ENCODE data around the gene KLF6.
A peak's percentile ranks its signal among the peaks of the same experiment; 100 is the strongest.

Gene KLF6

DNA sequence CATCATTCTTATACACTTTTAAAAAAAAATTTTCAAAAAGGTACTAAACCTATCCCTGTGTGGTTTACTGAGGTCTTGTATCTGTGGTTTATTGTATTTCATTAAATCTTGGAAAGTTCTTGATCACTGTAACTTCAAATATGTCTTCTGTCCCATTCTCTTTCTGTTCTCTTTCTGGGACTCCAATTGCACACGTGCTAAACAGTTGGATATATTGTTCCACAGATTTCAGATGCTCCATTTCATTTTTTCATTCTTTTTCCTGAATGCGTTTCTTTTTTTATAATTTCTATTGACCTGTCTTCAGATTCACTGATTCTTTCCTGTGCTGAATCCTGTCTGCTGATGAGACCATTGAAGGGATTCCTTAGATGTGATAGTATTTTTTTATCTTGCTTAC is 4.6 kb upstream of the KLF6 start:
- no peak overlapping the region for H3K27ac Mint-ChIP-seq

DNA sequence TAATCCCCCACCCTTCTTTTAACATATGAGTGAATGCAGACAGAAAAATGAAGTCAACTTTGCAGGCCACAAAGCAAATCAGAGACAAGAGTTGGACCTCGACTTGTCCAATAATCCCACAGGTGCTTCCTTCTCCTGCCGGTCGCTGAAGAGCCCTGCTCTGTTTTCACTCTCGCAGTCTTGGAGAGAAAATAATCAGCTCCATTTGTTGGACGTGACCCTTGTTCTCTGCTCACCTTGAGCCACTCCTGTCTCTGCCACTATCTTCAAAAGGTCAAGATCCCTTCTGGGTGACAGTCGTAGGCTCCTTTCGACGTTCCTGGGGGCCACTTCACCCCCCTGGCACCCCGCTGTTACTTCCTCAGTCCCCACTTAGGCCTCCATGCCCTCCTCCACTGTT is 2.8 kb upstream of the KLF6 start:
- TF ChIP-seq, protein P1, sequence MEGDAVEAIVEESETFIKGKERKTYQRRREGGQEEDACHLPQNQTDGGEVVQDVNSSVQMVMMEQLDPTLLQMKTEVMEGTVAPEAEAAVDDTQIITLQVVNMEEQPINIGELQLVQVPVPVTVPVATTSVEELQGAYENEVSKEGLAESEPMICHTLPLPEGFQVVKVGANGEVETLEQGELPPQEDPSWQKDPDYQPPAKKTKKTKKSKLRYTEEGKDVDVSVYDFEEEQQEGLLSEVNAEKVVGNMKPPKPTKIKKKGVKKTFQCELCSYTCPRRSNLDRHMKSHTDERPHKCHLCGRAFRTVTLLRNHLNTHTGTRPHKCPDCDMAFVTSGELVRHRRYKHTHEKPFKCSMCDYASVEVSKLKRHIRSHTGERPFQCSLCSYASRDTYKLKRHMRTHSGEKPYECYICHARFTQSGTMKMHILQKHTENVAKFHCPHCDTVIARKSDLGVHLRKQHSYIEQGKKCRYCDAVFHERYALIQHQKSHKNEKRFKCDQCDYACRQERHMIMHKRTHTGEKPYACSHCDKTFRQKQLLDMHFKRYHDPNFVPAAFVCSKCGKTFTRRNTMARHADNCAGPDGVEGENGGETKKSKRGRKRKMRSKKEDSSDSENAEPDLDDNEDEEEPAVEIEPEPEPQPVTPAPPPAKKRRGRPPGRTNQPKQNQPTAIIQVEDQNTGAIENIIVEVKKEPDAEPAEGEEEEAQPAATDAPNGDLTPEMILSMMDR (IDR thresholded peaks at IDR 0.05; ENCODE audit: unreplicated experiment in 3 of 3) = no peak
- Mint-ChIP-seq H3K4me1 (peaks cover 10% of the 10 kb centered on the region), H3K27ac (peak overlapping the region in 2 of 3 experiments; percentile 67 to 99), H3K36me3 (ENCODE audit: low read depth) (peaks cover 12% of the 10 kb centered on the region), H3K4me3 (peak overlapping the region; percentile 47 to 96 (median 94)), H3K9me3 (peaks cover 25% of the 10 kb centered on the region), H3K27me3 (ENCODE audit: low read depth) (no peaks in the 10 kb centered on the region)

More for the DNA sequence above, 4.6 kb upstream of the KLF6 start:
- no peaks in the 10 kb centered on the region for H3K27me3 Mint-ChIP-seq (ENCODE audit: low read depth)
- H3K4me3 Mint-ChIP-seq = peak overlapping the region in 1 of 3 experiments; percentile 1
- peaks cover 10% of the 10 kb centered on the region for H3K4me1 Mint-ChIP-seq
- TF ChIP-seq, protein P1 (IDR thresholded peaks at IDR 0.05; ENCODE audit: unreplicated experiment in 3 of 3) = no peak
- peaks cover 34% of the 10 kb centered on the region for H3K9me3 Mint-ChIP-seq
- peaks cover 6% of the 10 kb centered on the region for H3K36me3 Mint-ChIP-seq (ENCODE audit: low read depth)

DNA sequence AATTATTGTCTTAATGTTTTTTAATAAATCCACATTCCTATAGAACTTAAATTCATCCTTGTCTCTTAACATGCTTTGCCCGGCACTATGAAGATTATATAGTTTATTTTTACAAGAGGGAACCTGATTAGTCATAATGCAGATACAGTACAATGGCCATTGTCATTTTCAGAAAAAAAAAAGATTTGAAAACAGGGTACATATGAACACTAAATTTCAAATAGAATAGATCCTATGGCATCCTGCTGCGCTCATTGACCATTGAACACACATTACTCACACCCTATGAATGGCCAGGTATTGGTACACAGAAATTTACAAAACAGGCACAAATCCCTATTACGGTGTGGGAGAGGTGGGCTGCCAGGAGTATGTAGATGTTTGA is 2.0 kb upstream of the KLF6 start:
- Mint-ChIP-seq H3K9me3 (peaks cover 19% of the 10 kb centered on the region), H3K4me3 (peak overlapping the region; percentile 94 to 99 (median 96)), H3K36me3 (ENCODE audit: low read depth) (peaks cover 19% of the 10 kb centered on the region), H3K27ac (peak overlapping the region; percentile 98 to 99 (median 99)), H3K4me1 (peaks cover 17% of the 10 kb centered on the region), H3K27me3 (ENCODE audit: low read depth) (no peaks in the 10 kb centered on the region)
- TF ChIP-seq, protein P1 (IDR thresholded peaks at IDR 0.05; ENCODE audit: unreplicated experiment in 3 of 3) = no peak

DNA sequence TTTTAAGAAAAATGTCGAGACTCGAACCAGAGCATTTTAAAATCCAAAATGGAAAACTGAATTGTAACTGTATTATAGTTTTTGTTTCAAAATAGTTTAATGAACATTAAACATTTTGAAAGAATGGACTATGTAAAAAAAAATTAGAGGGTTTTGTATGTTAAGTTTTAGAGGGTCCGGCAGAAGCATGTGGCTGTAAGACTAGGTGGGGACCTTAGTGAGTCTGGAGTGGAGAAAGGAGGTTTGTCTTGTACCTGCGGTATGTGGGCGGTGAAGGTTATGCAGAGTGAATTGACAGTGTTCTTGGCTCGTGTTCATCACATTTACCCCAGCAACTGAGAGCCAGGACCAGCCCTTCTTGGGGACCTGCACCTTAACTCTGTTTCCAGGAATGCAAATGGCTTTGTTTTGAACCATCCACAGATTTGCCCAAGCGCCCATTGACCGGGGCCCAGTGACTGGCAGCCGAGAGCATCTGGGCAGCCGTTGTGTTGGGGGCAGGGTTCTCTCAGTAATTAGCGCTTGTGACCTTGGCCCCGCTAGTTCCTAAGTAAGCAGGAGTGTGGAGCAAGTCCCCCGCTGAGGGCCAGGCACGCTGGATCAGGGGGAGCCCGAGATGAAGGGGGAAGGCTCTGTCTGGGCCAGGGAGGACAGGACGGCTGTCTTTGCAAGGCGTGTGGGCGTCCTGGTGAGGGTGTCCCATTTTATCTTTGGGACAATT is 1.4 kb upstream of the KLF6 start:
- Mint-ChIP-seq H3K4me3 (peak overlapping the region; percentile 94 to 99 (median 96)), H3K9me3 (peaks cover 16% of the 10 kb centered on the region), H3K4me1 (peaks cover 23% of the 10 kb centered on the region), H3K27ac (peak overlapping the region; percentile 98 to 99 (median 99)), H3K36me3 (ENCODE audit: low read depth) (peaks cover 25% of the 10 kb centered on the region), H3K27me3 (ENCODE audit: low read depth) (no peaks in the 10 kb centered on the region)
- TF ChIP-seq, protein P1 (IDR thresholded peaks at IDR 0.05; ENCODE audit: unreplicated experiment in 3 of 3) = no peak

DNA sequence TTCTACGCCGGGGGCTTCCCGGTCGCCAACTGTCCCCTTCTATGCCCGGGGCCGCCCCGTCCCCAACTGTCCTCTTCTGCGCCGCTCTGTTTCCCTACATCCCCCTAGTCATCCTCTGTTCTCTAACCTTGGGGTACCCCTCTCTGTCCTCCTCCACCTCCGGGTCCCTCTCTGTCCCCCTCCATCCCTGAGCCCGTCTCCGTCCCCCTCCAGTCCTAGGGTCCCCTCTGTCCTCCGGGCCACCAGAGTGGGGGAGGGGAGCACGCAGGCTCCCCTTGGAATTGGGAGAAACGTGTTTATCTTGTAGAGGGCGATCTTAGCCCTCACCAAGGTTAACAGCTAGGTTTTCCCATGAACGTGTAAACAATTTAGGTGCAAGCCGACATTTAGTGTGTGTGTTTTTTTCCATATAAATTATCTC is 852 bp upstream of the KLF6 start:
- H3K9me3 Mint-ChIP-seq = peaks cover 13% of the 10 kb centered on the region
- peak overlapping the region; percentile 94 to 99 (median 96) for H3K4me3 Mint-ChIP-seq
- H3K36me3 Mint-ChIP-seq (ENCODE audit: low read depth) = peaks cover 31% of the 10 kb centered on the region
- TF ChIP-seq, protein P1 (IDR thresholded peaks at IDR 0.05; ENCODE audit: unreplicated experiment in 3 of 3) = no peak
- H3K4me1 Mint-ChIP-seq = peaks cover 28% of the 10 kb centered on the region
- no peaks in the 10 kb centered on the region for H3K27me3 Mint-ChIP-seq (ENCODE audit: low read depth)
- H3K27ac Mint-ChIP-seq = peak overlapping the region; percentile 98 to 99 (median 99)
